DND-41 (cell line): ENCODE results near the gene STAM.
A peak's percentile ranks its signal among the peaks of the same experiment; 100 is the strongest.

Experiments
- ATAC-seq: fragments of 200-7000 bp; cut with Tn5 transposase; 3 replicates; pipeline ENCODE4 v1.9.1; 2021; ENCODE audit warnings: low read depth; ENCODE audit not compliant: insufficient read depth
- DNase-seq: peaks from one replicate; pipeline ENCODE4 v3.0.0-alpha.2; 2020
- H2AFZ ChIP-seq: 2 replicates; pipeline ENCODE4 v1.6.0; 2012; ENCODE audit warnings: low read depth, low read length
- H3K27ac ChIP-seq: 2 replicates; pipeline ENCODE4 v1.5.1; 2012; ENCODE audit warnings: low read length, inconsistent platforms
- H3K27me3 ChIP-seq: fragments of 200-600 bp; sonication (generic); 2 replicates; pipeline ENCODE4 v1.6.0; 2012; ENCODE audit warnings: low read length, mild to moderate bottlenecking, inconsistent platforms; ENCODE audit not compliant: insufficient read depth, poor library complexity
- H3K36me3 ChIP-seq: 2 replicates; pipeline ENCODE4 v1.5.1; 2012; ENCODE audit warnings: low read length, inconsistent platforms; ENCODE audit not compliant: insufficient read depth
- H3K4me1 ChIP-seq: 2 replicates; pipeline ENCODE4 v1.5.1; 2012; ENCODE audit warnings: mild to moderate bottlenecking, low read length; ENCODE audit not compliant: insufficient read depth
- H3K4me2 ChIP-seq: 2 replicates; pipeline ENCODE4 v1.6.0; 2012; ENCODE audit warnings: mild to moderate bottlenecking, moderate library complexity, low read length, inconsistent platforms; ENCODE audit not compliant: insufficient read depth
- H3K4me3 ChIP-seq, 2 experiments: fragments of 200-600 bp in 1 of 2; shearing (Covaris generic) in 1 of 2; 2 replicates each; pipeline ENCODE4 v1.5.1; 2012 to 2016; ENCODE audit warnings: inconsistent platforms in 2 of 2, low read length in 2 of 2, mild to moderate bottlenecking in 2 of 2, low read depth in 1 of 2, moderate library complexity in 1 of 2
- H3K79me2 ChIP-seq: 2 replicates; pipeline ENCODE4 v1.6.0; 2012; ENCODE audit warnings: low read length, inconsistent platforms; ENCODE audit not compliant: insufficient read depth
- H3K9ac ChIP-seq: 2 replicates; pipeline ENCODE4 v1.6.0; 2012; ENCODE audit warnings: low read depth, mild to moderate bottlenecking, inconsistent platforms, low read length, moderate library complexity
- H3K9me3 ChIP-seq: 2 replicates; pipeline ENCODE4 v1.5.1; 2012; ENCODE audit warnings: low read length, moderate library complexity, mild to moderate bottlenecking, inconsistent platforms; ENCODE audit not compliant: insufficient read depth, severe bottlenecking
- H4K20me1 ChIP-seq: 2 replicates; pipeline ENCODE4 v1.6.0; 2012; ENCODE audit warnings: low read length; ENCODE audit not compliant: insufficient read depth
- EZH2 ChIP-seq: IDR thresholded peaks from 3 replicates; pipeline ENCODE4 v1.6.1; 2012; ENCODE audit warnings: borderline replicate concordance, low read depth, mild to moderate bottlenecking, moderate library complexity, low read length, inconsistent platforms; ENCODE audit not compliant: severe bottlenecking
- TF ChIP-seq, protein P1 (sequence below): IDR thresholded peaks from 2 replicates; pipeline ENCODE4 v1.5.1; 2012; ENCODE audit warnings: borderline replicate concordance, low read length, moderate library complexity, mild to moderate bottlenecking; ENCODE audit not compliant: poor library complexity, severe bottlenecking; ENCODE audit errors: extremely low read depth

The STAM gene

DNA sequence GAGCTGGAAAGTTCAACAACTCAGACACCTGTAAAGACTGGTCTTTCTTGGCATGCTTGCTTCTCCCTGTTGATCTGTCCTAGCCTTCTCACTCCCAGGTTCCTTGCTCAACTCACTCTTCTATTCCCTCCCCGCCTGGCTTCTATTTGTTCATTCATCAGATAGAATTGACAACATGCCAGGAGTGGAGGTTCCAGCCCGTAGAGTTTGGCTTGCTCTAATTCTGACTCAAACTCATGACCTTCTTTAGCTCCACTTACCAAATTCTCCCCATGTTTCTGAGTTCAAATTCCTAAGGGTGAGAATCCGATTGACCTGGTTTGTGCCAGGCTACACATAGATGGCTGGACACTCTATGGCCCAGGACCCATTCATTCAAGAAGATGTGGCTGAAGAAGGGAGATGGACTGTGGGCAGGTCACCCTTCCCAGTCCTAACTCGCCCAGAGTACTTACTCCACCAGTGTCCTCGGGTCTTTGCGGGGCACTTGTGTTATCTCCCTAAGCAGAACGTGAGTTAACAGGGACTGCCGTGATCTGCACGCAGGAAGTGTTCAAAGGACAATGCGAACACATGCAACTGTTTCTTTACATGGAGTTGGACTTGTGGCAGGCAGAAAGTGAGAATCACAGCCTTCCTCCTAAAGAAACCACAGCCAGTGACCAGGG lies 104.1 kb downstream of the STAM start:
- DNase-seq: no peak
- H3K9me3 ChIP-seq: no peaks in the 10 kb centered on the region
- no peak overlapping the region for H3K4me2 ChIP-seq

DNA sequence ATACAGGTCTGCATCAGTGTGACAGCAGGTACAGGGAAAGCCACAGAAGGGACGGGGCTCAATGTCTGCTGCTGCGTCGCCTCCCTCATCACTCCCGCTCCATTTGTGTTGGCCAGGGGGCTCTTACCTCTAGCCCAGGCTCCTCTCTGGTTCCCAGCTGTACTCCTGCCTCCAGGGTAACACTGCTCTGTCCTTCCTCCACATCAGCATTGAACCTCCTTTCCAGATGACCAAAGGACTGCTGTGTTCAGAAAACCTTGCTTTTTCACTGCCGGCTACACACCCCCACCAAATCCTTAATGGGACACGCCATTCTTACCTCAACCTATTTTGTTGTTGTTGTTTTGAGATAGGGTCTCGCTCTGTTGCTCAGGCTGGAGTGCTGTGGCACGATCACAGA lies 105.9 kb downstream of the STAM start:
- H3K27me3 ChIP-seq: no peaks in the 10 kb centered on the region
- DNase-seq (no peak), ATAC-seq (no peak)
- H3K4me1 ChIP-seq: peaks cover 23% of the 10 kb centered on the region
- H3K27ac ChIP-seq: no peak overlapping the region
- H2AFZ ChIP-seq: no peak overlapping the region
- H3K9me3 ChIP-seq: no peaks in the 10 kb centered on the region
- H3K4me3 ChIP-seq: no peak overlapping the region
- no peak overlapping the region for H3K4me2 ChIP-seq
- H3K36me3 ChIP-seq: no peaks in the 10 kb centered on the region
- TF ChIP-seq, protein P1, sequence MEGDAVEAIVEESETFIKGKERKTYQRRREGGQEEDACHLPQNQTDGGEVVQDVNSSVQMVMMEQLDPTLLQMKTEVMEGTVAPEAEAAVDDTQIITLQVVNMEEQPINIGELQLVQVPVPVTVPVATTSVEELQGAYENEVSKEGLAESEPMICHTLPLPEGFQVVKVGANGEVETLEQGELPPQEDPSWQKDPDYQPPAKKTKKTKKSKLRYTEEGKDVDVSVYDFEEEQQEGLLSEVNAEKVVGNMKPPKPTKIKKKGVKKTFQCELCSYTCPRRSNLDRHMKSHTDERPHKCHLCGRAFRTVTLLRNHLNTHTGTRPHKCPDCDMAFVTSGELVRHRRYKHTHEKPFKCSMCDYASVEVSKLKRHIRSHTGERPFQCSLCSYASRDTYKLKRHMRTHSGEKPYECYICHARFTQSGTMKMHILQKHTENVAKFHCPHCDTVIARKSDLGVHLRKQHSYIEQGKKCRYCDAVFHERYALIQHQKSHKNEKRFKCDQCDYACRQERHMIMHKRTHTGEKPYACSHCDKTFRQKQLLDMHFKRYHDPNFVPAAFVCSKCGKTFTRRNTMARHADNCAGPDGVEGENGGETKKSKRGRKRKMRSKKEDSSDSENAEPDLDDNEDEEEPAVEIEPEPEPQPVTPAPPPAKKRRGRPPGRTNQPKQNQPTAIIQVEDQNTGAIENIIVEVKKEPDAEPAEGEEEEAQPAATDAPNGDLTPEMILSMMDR: no peak
- no peak for TF ChIP-seq EZH2
- H4K20me1 ChIP-seq: no peaks in the 10 kb centered on the region
- H3K9ac ChIP-seq: no peak overlapping the region
- H3K79me2 ChIP-seq: no peaks in the 10 kb centered on the region

More for the DNA sequence above, 104.1 kb downstream of the STAM start:
- Histone ChIP-seq H3K79me2 (no peaks in the 10 kb centered on the region), H2AFZ (no peak overlapping the region), H3K36me3 (no peaks in the 10 kb centered on the region), H4K20me1 (no peaks in the 10 kb centered on the region), H3K9ac (no peak overlapping the region), H3K27me3 (no peaks in the 10 kb centered on the region), H3K4me3 (no peak overlapping the region), H3K27ac (peak overlapping the region; percentile 15), H3K4me1 (peaks cover 42% of the 10 kb centered on the region)
- no peak for ATAC-seq
- TF ChIP-seq, protein P1: no peak
- no peak for TF ChIP-seq EZH2

DNA sequence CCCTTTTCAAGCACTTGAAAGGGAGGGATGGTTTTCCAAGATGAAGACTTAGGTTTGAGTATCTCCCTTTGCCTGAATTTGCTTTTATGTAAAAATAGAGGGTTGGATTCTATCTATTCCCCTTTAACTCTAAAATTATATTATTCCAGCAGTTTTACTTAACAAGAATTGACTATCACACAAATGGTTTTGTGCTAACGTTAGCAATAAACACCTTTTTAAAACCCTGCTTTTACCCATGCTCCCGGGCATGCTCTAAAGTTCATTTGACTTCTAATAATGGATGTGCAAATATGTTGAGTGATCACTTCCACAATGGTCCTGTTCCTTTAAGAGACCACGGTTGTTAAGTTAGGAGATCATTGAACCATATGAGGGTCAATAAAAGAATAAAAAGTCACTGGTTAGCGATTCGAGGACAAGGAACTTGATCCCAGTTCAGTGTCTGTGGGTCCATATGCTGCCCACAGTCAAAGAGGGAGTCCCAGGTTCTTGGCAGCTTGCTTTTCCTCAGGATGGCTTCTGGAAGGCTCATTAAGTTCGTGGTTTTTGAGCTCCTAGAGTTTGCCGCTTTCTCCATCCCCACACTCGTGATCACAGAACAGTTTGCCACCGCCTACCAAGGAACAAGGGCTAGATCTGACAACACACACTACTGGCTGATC lies 108.0 kb downstream of the STAM start, which contains the start of gene TMEM236:
TMEM236 (plus strand) TSS at position 421 of the 665 bp plus-strand sequence; CDS start at position 516, 95 bp downstream.
- ATAC-seq (no peak), DNase-seq (no peak)
- Histone ChIP-seq H3K9me3 (no peaks in the 10 kb centered on the region), H3K27me3 (no peaks in the 10 kb centered on the region), H3K4me3 (no peak within 1 kb of the TSS), H3K36me3 (no peaks in the 10 kb centered on the region), H3K9ac (no peak within 1 kb of the TSS), H3K27ac (0 out of 2 replicates have a peak within 1 kb of the TSS, but pooled peaks have one; percentile 34), H3K4me2 (no peak within 1 kb of the TSS), H3K79me2 (no peaks in the 10 kb centered on the region), H2AFZ (0 out of 2 replicates have a peak within 1 kb of the TSS, but pooled peaks have one; percentile 36), H3K4me1 (peaks cover 8% of the 10 kb centered on the region), H4K20me1 (no peaks in the 10 kb centered on the region)
- TF ChIP-seq, protein P1: no peak
- no peak for TF ChIP-seq EZH2
